ENCODE results near the gene APOBEC3H.

The APOBEC3H gene

DNA sequence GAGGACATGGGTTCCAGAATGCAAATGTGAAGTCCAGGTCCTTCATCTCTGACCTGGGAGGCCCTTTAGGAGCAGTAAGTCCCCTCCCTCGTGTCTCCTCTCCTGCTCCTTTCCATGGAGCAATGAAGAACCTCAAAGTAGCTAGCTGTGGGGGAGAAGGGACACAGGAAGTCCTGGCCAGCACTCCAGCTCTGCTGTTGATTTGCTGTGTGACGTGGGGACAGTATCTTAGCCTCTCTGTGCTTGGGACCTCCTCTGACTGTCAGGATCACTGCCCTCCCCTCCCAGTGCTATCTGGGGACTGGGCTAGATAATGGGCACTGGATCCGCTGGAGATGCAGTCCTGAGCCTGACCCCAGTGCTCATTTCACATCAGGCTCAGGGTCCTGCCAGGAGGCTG is 1.1 kb upstream of the APOBEC3H start:
- TF ChIP-seq, protein P1, sequence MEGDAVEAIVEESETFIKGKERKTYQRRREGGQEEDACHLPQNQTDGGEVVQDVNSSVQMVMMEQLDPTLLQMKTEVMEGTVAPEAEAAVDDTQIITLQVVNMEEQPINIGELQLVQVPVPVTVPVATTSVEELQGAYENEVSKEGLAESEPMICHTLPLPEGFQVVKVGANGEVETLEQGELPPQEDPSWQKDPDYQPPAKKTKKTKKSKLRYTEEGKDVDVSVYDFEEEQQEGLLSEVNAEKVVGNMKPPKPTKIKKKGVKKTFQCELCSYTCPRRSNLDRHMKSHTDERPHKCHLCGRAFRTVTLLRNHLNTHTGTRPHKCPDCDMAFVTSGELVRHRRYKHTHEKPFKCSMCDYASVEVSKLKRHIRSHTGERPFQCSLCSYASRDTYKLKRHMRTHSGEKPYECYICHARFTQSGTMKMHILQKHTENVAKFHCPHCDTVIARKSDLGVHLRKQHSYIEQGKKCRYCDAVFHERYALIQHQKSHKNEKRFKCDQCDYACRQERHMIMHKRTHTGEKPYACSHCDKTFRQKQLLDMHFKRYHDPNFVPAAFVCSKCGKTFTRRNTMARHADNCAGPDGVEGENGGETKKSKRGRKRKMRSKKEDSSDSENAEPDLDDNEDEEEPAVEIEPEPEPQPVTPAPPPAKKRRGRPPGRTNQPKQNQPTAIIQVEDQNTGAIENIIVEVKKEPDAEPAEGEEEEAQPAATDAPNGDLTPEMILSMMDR (IDR thresholded peaks at IDR 0.05): no peak
- peaks cover 64 to 80% of the 10 kb centered on the region in 2 experiments for H3K4me1 ChIP-seq (ENCODE audit: control insufficient read depth in 1 of 2, insufficient read depth in 1 of 2, low read depth in 1 of 2, low read length in 1 of 2)
- H3K9me3 ChIP-seq: no peaks in the 10 kb centered on the region
- H3K4me3 ChIP-seq (ENCODE audit: low read depth in 1 of 2, low read length in 1 of 2): no peak overlapping the region
- H3K27me3 ChIP-seq: no peaks in the 10 kb centered on the region
- H3K36me3 ChIP-seq: no peaks in the 10 kb centered on the region
- H3K27ac ChIP-seq: peak overlapping the region; percentile 79

DNA sequence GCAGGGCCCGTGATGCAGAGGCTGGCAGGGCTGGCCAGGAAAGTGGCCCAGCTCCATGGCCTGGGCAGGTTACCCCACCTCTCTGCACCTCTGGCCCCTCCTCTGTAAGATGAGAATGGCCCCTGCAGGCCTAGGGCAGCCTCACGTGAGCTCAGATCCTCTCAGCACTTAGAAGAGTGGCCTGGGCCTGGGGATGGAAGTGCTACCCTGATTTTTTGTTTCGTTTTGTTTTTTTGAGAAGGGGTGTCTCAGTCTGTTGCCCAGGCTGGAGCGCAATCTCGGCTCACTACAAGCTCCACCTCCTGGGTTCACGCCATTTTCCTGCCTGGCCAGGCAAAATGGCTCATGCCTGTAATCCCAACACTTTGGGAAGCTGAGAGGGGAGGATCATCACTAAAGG is 982 bp downstream of the APOBEC3H start:
- H3K9me3 ChIP-seq: no peaks in the 10 kb centered on the region
- H3K4me3 ChIP-seq (ENCODE audit: low read depth in 1 of 2, low read length in 1 of 2): no peak overlapping the region
- H3K4me1 ChIP-seq (ENCODE audit: control insufficient read depth in 1 of 2, insufficient read depth in 1 of 2, low read depth in 1 of 2, low read length in 1 of 2): peaks cover 43 to 60% of the 10 kb centered on the region in 2 experiments
- peak overlapping the region; percentile 61 for H3K27ac ChIP-seq
- H3K27me3 ChIP-seq: no peaks in the 10 kb centered on the region
- TF ChIP-seq, protein P1 (IDR thresholded peaks at IDR 0.05): no peak
- H3K36me3 ChIP-seq: no peaks in the 10 kb centered on the region

- Histone ChIP-seq H3K4me3 (ENCODE audit: low read depth in 1 of 2, low read length in 1 of 2) (no peak overlapping the region), H3K27me3 (no peaks in the 10 kb centered on the region), H3K4me1 (ENCODE audit: control insufficient read depth in 1 of 2, insufficient read depth in 1 of 2, low read depth in 1 of 2, low read length in 1 of 2) (peaks cover 38 to 56% of the 10 kb centered on the region in 2 experiments), H3K36me3 (no peaks in the 10 kb centered on the region), H3K27ac (no peak overlapping the region), H3K9me3 (no peaks in the 10 kb centered on the region)
- TF ChIP-seq, protein P1 (IDR thresholded peaks at IDR 0.05): no peak
Measured at GRCh38 chr22:39098576-39098975, 1.5 kb downstream of the APOBEC3H start.

DNA sequence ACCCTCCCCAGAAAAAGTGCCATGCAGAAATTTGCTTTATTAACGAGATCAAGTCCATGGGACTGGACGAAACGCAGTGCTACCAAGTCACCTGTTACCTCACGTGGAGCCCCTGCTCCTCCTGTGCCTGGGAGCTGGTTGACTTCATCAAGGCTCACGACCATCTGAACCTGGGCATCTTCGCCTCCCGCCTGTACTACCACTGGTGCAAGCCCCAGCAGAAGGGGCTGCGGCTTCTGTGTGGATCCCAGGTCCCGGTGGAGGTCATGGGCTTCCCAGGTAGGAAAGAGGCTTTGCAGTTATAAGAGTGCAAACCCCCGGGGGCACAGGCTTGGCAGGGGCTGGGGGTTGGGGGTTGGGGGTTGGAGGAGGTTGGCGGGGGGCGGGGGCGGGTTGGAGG is 4.2 kb downstream of the APOBEC3H start:
- H3K9me3 ChIP-seq: no peaks in the 10 kb centered on the region
- peaks cover 19 to 31% of the 10 kb centered on the region in 2 experiments for H3K4me1 ChIP-seq (ENCODE audit: control insufficient read depth in 1 of 2, insufficient read depth in 1 of 2, low read depth in 1 of 2, low read length in 1 of 2)
- no peak overlapping the region for H3K27ac ChIP-seq
- H3K4me3 ChIP-seq (ENCODE audit: low read depth in 1 of 2, low read length in 1 of 2): no peak overlapping the region
- H3K27me3 ChIP-seq: no peaks in the 10 kb centered on the region
- TF ChIP-seq, protein P1 (IDR thresholded peaks at IDR 0.05): no peak
- H3K36me3 ChIP-seq: no peaks in the 10 kb centered on the region

DNA sequence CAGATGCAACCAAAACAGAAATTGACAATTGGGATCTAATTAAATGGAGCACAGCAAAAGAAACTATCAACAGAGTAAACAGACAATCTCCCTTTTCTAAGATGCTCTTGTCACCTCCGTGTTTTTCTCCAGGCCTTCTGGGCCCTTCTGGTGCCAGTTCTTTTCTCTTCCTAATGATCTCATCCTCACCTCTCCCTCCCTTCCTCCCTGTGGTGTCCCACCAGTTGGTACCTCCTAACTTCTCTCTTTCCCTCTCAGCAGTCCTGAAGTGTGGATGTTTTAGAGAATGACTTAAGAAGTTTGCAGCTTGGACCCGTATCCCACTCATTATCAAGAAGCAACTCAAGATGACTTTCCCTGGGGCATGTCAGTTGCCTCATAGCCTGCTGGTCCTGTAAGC is 6.4 kb downstream of the APOBEC3H start:
- Histone ChIP-seq H3K4me3 (ENCODE audit: low read depth in 1 of 2, low read length in 1 of 2) (no peak overlapping the region), H3K9me3 (no peaks in the 10 kb centered on the region), H3K27me3 (no peaks in the 10 kb centered on the region), H3K27ac (no peak overlapping the region), H3K4me1 (ENCODE audit: control insufficient read depth in 1 of 2, insufficient read depth in 1 of 2, low read depth in 1 of 2, low read length in 1 of 2) (peaks cover 13 to 17% of the 10 kb centered on the region in 2 experiments), H3K36me3 (no peaks in the 10 kb centered on the region)
- TF ChIP-seq, protein P1 (IDR thresholded peaks at IDR 0.05): no peak

GRCh38 chr22:39106326-39106725 is 9.3 kb downstream of the APOBEC3H start:
- Histone ChIP-seq H3K36me3 (no peaks in the 10 kb centered on the region), H3K27me3 (no peaks in the 10 kb centered on the region), H3K27ac (no peak overlapping the region), H3K9me3 (no peaks in the 10 kb centered on the region), H3K4me3 (ENCODE audit: low read depth in 1 of 2, low read length in 1 of 2) (no peak overlapping the region), H3K4me1 (ENCODE audit: control insufficient read depth in 1 of 2, insufficient read depth in 1 of 2, low read depth in 1 of 2, low read length in 1 of 2) (peaks cover 10 to 11% of the 10 kb centered on the region in 2 experiments)
- TF ChIP-seq, protein P1 (IDR thresholded peaks at IDR 0.05): no peak

Data from neutrophil (primary cell).